ENCODE results near the gene PPP1R12C. TPM values are rescaled to one million over a fixed set of nuclear protein-coding genes. Genes with fewer than 3 reads are reported as not detected.

Gene PPP1R12C
- total and polyA plus RNA-seq, 10 of the 15 experiments (the other 5 are each of a cell fraction or from before 2014, with no cell fraction given) = 1.4 to 84.7 (median 20.5) TPM

DNA sequence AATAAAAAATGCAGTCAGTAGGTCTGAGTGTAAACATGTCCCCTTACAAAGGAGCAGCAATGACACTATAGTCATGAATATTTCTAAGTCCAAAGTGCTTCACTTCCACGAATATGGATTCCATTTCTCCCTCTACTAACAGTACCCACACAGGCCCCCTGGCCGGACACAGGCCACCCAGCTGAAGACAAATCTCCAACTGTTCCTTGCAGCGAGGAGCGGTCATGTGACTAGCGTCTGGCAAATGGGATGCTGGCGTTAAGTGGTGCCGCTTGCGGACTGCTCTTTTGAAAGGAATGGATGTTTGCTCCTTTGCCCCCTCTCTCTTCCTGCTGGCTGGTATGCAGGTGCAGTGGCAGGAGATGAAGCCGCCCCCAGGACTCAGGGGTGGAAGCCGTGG is 16.2 kb downstream of the PPP1R12C start (continued):
- TF ChIP-seq, protein P1, sequence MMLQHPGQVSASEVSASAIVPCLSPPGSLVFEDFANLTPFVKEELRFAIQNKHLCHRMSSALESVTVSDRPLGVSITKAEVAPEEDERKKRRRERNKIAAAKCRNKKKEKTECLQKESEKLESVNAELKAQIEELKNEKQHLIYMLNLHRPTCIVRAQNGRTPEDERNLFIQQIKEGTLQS (IDR thresholded peaks at IDR 0.05; ENCODE audit: borderline replicate concordance, extremely low read depth, low read depth, low read length) = no peak
- TF ChIP-seq KAT2A (conservative IDR thresholded peaks at IDR 0.05; ENCODE audit: control insufficient read depth, low read depth, low read length) = no peak

DNA sequence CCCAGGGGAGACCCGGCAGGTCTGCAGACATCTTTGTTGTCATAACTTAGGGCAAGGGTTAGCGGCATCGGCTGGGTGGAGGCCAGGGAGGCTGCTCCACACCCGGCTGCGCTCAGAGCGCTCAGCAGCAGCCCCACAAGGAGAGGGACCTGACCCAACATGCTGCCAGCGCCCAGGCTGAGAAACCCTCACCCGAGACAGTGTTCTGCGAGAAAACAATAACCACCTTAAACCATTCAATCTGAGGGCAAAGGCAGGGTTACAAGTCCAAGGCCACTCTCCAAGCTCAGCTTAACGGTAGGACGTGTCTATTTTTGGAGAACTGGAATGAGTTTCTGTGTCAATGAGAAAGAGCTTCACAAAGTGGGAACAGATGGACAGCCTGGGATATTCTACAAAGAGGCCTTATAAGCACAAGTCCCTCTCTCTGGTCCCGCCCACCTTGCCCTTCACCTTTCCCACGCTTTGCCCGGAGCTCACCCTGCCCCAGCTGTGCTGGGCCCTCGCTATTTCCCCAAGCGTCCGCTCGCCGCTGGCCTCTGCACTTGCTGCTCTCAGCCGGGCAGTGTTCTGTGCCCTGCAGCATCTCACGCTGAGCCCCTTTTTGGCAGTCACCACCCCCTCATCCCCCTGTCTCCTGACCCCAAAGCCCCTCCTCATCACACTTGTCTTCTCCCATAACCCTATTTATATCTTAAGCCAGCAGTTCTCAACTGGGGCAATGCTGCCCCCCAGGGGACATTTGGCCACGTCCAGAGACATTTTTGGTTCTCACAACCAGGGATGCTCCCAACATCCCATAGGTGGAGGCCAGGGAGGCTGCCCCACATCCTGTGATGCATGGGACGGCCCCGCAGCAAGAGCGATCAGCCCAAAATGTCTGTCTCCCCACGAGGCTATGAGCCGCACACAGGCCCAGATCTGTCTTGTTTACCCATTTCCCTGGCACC is 17.6 kb downstream of the PPP1R12C start:
- Histone ChIP-seq H3K36me3 (ENCODE audit: control insufficient read depth in 2 of 2, insufficient read depth in 2 of 2, low read length in 1 of 2) (peaks cover 1 to 3% of the 10 kb centered on the region in 2 experiments; a peak in 2 of 4 replicates), H3K9ac (ENCODE audit: control insufficient read depth, insufficient read depth, low read length) (no peak overlapping the region), H2AFZ (ENCODE audit: control insufficient read depth, low read depth, low read length) (no peak overlapping the region), H3K27me3 (replicated peaks in 1 of 2; ENCODE audit: control insufficient read depth in 2 of 2, insufficient read depth in 2 of 2, low read length in 1 of 2) (no peaks in the 10 kb centered on the region), H3K4me3 (no peak overlapping the region), H3K4me1 (ENCODE audit: control insufficient read depth, insufficient read depth, low read length) (no peaks in the 10 kb centered on the region), H3K9me3 (replicated peaks; ENCODE audit: control insufficient read depth, insufficient read depth, low read length) (no peaks in the 10 kb centered on the region; the same call in 2 of the 3 replicates), H3K4me2 (ENCODE audit: control insufficient read depth, insufficient read depth) (no peak overlapping the region), H3K27ac (ENCODE audit: control insufficient read depth, insufficient read depth) (no peak overlapping the region), H3K79me2 (ENCODE audit: control insufficient read depth, insufficient read depth, low read length) (no peaks in the 10 kb centered on the region), H4K20me1 (ENCODE audit: control insufficient read depth, insufficient read depth) (no peaks in the 10 kb centered on the region)
- ATAC-seq (no peak), DNase-seq (ENCODE audit: low read depth, low spot score) (no peak), FAIRE-seq (no peak)
- in situ Hi-C loops (cut with MboI) = no loop called here
- intact Hi-C loops (cut with micrococcal nuclease; ENCODE audit: unreplicated experiment) = no loop called here
- 93% methylated on average over 27 of the region's 27 CpGs for WGBS (ENCODE audit: insufficient coverage, insufficient replicate concordance, low lambda C conversion rate, missing lambda C conversion rate)
- ChIA-PET RAD21 (ENCODE audit: unreplicated experiment) (no interaction called here), POLR2A (no interaction called here), CTCF (interaction anchor here (1.4 kb wide), 1 partner anchor 12 kb away, joined by 3 read pairs; no protein-coding TSS in a partner anchor), SMC1A (ENCODE audit: uncharacterized antibody, unreplicated experiment) (no interaction called here)
- TF ChIP-seq CBX5 (IDR thresholded peaks at IDR 0.05; ENCODE audit: low read depth) = no peak
- TF ChIP-seq RAD21 (IDR thresholded peaks at IDR 0.05; ENCODE audit: insufficient read depth, low read depth, low read length) = 0 out of 2 replicates have a peak, but pooled peaks have one; percentile 8
- BruUV-seq (replicated peaks) = no TSS peak
